GM21717 (cell line): ENCODE measurements around the gene KIRREL1.

ENCODE experiments used
- ATAC-seq: cut with Tn5 transposase; IDR thresholded peaks from one replicate; pipeline ENCODE4 v1.9.1; 2021; ENCODE audit warnings: mild to moderate bottlenecking, moderate library complexity; ENCODE audit not compliant: unreplicated experiment

The KIRREL1 gene

GRCh38 chr1:158005224-158005623 is 11.8 kb downstream of the KIRREL1 start:
- no peak for ATAC-seq

- no peak for ATAC-seq
Measured at GRCh38 chr1:158007180-158007579, 13.7 kb downstream of the KIRREL1 start.

GRCh38 chr1:158007667-158008386 is 14.4 kb downstream of the KIRREL1 start:
- no peak for ATAC-seq

- ATAC-seq: no peak
Measured at GRCh38 chr1:158008630-158009029, 15.2 kb downstream of the KIRREL1 start.

GRCh38 chr1:158011714-158012113 is 18.3 kb downstream of the KIRREL1 start:
- ATAC-seq: no peak

- ATAC-seq: no peak
Measured at GRCh38 chr1:158013840-158014730, 20.6 kb downstream of the KIRREL1 start.

GRCh38 chr1:158014731-158015320 is 21.4 kb downstream of the KIRREL1 start:
- no peak for ATAC-seq

GRCh38 chr1:158016651-158017335 is 23.3 kb downstream of the KIRREL1 start:
- no peak for ATAC-seq

- no peak for ATAC-seq
Measured at GRCh38 chr1:158017800-158018595, 24.6 kb downstream of the KIRREL1 start.

GRCh38 chr1:158019171-158019868 is 25.9 kb downstream of the KIRREL1 start:
- ATAC-seq: no peak

GRCh38 chr1:158020259-158020885 is 26.9 kb downstream of the KIRREL1 start:
- no peak for ATAC-seq

GRCh38 chr1:158020886-158021620 is 27.6 kb downstream of the KIRREL1 start:
- ATAC-seq: no peak

- ATAC-seq: no peak
Measured at GRCh38 chr1:158021721-158022120, 28.3 kb downstream of the KIRREL1 start.

- ATAC-seq: no peak
Measured at GRCh38 chr1:158022554-158023312, 29.3 kb downstream of the KIRREL1 start.

GRCh38 chr1:158024737-158025136 is 31.3 kb downstream of the KIRREL1 start:
- no peak for ATAC-seq

GRCh38 chr1:158025576-158026230 is 32.3 kb downstream of the KIRREL1 start:
- ATAC-seq: no peak

- no peak for ATAC-seq
Measured at GRCh38 chr1:158026651-158027050, 33.2 kb downstream of the KIRREL1 start.
